Measurements from ENCODE around the gene SNAPC2.
"Not testable (repeated sequence)": the region's sequence is repeated elsewhere in the genome, so short reads cannot be mapped to it uniquely, and the experiment has no call there.

SNAPC2 gene

DNA sequence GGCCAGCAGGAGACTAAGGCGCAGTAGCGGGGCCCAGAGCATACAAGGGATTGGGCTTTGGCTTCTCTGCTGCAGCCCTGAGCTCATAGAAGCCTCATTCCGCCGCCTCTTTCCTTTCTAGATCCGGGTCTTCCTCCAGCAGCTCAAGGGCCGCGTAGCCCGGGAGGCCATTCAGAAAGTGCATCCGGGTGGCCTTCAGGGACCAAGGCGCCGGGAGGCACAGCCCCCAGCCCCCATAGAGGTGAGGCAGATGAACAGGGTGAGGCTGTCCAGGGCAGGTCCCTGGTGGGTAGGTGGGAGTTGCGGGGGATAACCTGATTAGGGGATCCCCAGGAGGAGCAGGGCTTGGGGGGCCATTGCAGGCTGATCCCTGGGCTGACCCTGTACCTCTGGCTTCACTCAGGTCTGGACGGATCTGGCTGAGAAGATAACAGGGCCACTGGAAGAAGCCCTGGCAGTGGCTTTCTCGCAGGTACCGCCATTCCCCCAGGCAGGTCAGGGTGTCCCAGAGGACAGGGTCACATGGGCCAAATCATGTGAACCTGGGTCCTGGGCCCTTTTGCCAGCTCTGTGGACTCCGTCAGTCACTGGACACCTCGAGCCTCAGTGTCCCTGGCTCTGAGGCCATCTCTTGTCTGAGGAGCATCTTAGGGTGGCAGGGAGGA, 1.3 kb downstream of the SNAPC2 start:
- no peak for DNase-seq (ENCODE audit: low read depth in 4 of 4, low spot score in 1 of 4)

DNA sequence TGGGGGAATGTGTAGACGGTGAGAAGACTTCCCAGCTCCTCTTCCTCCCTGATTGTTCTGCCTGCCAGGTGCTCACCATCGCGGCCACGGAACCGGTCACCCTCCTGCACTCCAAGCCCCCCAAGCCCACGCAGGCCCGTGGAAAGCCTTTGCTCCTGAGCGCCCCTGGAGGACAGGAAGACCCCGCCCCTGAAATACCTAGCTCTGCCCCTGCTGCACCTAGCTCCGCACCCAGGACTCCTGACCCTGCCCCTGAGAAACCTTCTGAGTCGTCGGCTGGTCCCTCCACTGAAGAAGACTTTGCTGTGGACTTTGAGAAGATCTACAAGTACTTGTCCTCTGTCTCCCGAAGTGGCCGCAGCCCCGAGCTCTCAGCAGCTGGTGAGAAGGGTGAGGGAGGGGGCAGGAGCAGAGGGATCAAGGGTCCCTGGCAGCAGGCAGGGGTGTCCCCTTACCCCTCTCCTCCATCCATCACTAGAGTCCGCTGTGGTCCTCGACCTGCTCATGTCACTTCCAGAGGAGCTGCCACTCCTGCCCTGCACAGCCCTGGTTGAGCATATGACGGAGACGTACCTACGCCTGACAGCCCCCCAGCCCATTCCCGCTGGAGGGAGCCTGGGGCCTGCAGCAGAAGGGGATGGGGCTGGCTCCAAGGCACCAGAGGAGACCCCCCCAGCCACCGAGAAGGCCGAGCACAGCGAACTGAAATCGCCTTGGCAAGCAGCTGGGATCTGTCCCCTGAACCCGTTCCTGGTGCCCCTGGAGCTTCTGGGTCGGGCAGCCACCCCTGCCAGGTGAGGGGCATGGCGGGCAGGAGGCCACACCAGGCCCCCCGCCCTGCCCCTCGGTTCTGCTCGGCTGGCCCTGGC, 2.1 kb downstream of the SNAPC2 start:
- no peak for DNase-seq (ENCODE audit: low read depth in 4 of 4, low spot score in 1 of 4)

DNA sequence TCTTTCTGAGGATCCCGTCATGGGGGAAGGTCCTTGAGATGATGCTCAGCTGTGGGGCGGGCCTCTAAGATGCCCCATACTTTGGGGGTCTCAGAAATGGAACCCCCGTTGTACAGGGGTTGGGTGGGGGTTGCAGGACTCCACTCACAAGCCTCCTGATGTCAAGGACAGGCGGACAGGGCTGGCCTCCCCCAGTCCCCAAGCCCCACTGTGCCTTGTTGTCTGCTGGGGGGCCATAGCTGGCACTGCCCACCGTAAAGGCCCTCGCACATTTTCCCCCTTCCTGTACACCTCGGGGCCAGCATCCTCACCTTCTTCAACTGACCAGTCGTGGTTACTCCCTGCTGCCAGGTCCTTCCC, 2.7 kb downstream of the SNAPC2 start:
- DNase-seq (ENCODE audit: low read depth in 4 of 4, low spot score in 1 of 4): no peak

DNA sequence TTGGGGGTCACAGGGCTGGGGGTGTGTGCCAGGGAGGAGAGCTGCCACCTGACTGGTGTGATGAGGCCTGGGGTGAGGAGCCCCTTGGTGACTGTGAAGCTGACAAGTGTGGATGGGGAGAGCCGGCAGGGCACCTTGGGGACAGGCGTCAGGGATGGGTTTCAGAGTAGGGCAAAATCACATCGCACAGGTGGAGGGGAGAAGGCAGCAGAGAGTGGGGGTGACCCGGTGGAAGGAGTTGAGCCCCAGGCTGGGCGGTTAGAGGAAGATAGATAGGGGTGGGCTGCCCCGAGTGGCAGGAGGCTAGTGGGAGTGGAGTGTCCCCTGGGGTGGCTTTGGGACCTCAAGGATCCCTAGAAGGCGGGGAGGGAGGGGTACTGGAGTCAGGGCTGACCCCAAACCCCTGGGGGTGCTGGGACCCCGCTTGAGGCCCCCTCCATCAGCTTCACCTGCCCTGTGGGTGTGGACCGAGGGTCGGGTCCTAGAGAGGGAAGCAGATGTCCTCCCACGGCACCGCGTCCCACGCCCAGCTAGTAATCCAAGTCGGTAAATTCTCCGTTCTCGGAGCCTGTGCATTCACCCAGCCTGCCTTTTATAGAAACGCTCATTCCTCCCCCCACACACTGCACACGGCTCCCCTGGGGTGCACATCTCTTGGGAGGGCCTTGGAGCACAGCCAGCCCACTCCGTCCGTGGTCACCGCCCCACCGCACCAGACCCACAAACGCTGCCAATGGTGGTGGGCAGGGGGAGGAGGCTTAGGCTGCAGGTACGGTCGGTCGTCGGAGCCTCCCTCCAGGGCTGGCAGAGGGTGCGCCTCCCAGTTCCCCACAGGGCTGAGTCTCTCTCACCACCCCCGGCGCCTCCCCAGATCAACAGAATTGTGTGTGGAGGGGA, 3.4 kb downstream of the SNAPC2 start:
- no peak for DNase-seq (ENCODE audit: low read depth in 4 of 4, low spot score in 1 of 4)

DNA sequence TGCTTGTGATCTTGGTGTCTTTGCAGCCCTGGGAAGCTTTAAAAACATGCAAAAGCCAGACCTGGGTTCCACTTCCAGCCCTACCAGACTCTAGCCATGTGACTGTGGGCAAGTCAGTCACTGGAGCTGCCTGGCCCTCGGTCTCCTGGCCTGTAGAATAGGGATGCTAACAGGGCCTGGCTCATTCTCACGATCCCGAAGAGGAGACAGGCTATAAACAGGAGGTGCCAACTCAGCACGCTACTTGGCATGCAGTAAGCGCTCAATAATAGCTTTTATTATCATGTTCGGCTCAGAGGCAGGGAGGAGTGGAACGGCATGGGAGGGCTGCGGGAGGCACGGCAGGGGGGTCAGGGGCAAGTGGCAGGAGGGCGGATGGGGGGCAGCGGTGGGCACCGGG, 4.1 kb downstream of the SNAPC2 start:
- no peak for DNase-seq (ENCODE audit: low read depth in 4 of 4, low spot score in 1 of 4)

DNA sequence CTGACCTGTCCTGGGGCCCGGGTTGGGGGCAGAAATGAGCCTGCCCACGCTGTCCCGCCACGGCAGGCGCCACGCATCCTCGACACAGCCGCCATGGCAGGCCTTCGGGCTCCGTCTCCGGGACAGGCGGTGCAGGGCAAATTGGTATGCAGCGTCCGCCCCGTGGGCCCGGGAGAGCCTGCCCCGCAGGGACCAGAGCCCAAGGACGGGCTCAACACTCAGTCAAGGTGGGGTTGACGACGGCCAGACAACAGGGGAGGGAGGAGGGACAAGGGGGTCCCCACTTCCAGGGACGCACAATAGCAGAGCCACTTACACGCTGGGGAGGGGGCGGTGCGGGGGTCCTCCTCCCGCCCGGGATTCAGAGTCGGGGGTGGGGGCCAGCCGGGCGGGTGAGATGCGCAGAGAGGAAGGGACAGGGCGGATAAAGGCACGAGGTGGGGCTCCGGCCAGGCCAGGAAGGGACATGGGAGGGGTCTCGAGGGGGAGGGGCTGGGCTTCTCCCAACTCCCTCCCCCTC, 4.6 kb downstream of the SNAPC2 start:
- no peak for DNase-seq (ENCODE audit: low read depth in 4 of 4, low spot score in 1 of 4)

DNA sequence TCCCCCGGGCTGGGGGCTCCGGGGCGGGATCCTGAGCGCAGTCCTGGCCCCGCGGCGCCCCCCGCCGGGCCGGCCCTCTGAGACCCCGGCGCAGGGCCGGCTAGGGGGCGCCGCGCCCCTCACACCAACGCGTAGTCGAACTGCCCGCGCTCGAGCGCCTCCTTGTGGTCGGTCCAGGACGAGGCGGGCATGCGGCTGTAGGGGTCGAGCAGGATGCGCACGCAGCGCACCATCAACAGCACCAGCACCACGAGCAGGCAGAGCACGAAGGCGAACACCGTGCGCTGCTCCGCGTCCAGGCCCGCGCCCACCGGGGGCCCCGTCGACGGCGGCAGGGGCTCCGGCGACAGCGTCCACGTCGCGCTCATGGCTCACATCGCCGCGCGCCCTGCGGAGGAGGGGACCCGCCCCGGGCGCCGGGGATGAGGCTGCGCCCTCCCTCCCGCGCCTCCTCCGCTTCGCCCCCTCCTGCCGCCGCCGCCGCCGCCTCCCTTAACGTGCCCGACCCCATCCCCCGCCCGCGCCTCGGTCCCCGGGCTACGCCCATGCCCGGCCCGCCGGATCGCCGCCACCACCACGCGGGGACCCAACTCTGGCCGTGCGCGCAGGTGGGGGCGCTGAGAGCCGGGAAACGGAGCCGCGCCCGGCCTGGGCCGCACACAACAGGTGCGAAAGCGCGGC, 5.2 kb downstream of the SNAPC2 start:
- DNase-seq (ENCODE audit: low read depth in 4 of 4, low spot score in 1 of 4): peak in 3 of 4 experiments; percentile 59 to 67 (median 60)

DNA sequence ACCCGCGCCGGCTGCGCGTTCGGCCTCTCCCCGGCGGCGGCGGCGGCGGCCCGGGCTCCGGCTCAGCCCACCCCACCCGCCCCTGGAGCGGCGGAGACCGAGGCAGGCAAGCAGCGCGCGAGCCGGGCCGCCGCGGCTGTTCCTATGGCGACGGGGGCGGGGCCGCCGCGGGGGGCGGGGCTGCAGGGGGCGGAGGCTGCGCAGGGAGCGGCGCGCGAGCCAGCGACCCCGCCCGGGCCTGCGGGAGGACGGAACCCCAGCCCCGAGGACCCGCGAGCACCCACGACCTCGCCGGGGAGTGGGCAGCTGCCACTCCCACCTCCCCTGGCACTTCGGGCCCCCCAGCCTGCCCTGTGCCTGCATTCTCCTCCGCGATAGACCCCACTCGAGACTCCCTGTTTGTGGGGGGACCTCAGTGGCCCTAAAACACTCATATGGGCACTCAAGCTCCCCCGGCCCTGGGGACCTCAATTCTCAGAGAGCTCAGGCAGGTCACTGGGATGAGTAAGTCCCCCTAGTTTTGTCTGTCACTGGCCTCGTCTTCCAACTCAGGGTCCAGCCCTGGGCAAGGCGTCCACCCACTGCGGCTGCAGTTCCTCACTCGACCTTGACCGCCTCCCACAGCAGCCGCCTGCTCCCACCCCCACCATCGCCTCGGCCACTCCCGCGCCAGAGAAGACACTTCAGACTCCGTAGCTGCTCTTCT, 6.0 kb downstream of the SNAPC2 start, which contains the start of gene CTXN1:
TSS of gene CTXN1 (minus strand) at position 115 of the 706 bp plus-strand sequence. CDS start 597 bp downstream, outside the sequence.
- DNase-seq (ENCODE audit: low read depth in 4 of 4, low spot score in 1 of 4): peak; percentile 53 to 76 (median 66)

DNA sequence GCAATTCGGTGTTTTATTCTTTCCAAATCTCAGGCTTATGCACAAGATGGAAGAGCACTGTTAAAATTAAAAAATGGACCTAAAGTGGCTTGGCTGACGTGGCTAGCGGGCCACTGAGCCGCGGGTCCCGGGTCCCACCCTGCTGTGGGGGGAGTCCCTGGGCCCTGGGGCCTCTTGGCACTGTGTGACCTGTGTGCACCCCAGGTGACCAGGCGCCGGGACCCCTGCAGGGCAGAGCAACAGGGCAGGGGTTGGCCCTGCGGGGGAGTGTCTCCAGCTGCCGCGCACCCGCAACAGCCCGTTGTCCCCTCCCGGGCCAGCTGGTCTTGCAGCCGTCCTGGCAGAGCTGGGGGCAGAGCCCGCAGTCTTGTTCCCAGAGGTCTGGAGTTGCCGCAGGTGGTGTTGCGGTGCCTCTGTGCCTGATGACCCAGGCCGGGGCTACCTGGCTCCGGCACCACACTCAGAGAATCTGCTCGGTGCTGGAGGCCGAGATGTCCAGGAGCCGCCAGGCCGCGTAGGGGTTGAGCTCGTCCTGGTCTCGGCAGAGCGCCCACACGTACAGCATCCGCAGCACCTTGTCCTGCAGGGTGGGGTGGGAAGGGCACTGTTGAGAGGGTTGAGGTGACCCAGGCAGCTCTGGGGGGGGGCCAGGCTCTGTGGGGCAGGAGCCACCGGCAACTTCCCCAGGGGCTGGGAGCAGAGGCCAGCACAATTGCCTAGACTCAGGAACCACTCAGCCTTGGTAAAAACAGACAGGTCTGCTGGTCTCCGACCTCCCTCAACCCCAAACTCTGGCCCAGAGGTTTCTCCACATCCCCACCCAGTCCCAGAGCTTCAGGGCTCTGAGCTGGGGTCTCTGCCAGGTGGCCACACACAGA, 6.8 kb downstream of the SNAPC2 start:
- DNase-seq (ENCODE audit: low read depth in 4 of 4, low spot score in 1 of 4): no peak

DNA sequence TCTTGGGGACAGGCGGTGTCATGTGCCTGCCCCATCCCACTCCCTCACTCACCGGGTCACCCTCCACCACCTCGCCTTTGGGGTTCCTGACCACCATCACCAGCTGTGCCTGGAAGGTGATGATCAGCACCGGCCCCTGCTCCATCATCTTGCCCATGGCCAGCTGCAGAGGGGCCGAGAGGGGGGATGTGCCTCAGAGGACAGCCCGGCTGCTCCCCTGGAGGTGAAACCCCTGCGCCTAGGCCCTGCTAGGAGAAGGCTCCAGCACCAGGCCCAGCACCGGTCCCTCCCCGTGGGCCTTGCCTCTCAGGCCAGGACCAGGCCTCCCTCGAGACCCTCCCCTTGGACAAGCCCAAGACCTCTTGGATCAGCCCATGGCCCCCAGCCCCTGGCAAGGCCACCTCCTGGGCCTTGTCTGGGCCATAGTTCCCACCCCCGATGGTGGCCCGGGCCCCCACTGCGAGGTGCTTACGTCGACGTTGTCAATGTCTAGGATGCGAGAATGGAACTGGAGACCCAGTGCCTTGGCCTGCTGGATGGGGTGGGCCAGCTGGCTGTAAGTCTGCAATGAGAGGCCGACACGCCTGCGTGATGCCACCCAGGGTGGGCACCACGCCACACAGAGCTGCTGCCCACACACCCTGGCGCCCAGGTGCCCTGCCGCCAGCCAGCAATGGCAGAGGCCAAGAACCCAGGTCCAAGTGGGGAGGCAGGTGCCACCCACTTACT, 7.6 kb downstream of the SNAPC2 start:
- DNase-seq (ENCODE audit: low read depth in 4 of 4, low spot score in 1 of 4): no peak

DNA sequence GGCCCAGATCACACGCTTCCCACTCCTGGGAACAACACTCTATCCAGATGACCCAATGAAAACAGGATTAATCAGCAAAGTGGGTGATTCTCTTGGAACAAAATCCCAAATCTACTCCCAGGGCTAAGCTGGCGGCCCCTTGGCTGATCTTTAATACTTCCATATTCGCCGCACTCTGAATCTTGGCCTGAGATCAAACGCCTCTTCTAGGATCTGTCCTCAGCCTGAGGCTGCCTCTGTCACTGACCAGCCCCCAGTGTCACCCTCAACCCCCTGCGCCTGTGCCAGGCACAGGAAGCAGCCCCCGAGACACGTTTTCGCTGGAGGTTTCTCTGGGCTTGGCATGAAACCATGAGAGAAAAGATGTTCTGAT, 8.2 kb downstream of the SNAPC2 start:
- DNase-seq (ENCODE audit: low read depth in 4 of 4, low spot score in 1 of 4): no peak

DNA sequence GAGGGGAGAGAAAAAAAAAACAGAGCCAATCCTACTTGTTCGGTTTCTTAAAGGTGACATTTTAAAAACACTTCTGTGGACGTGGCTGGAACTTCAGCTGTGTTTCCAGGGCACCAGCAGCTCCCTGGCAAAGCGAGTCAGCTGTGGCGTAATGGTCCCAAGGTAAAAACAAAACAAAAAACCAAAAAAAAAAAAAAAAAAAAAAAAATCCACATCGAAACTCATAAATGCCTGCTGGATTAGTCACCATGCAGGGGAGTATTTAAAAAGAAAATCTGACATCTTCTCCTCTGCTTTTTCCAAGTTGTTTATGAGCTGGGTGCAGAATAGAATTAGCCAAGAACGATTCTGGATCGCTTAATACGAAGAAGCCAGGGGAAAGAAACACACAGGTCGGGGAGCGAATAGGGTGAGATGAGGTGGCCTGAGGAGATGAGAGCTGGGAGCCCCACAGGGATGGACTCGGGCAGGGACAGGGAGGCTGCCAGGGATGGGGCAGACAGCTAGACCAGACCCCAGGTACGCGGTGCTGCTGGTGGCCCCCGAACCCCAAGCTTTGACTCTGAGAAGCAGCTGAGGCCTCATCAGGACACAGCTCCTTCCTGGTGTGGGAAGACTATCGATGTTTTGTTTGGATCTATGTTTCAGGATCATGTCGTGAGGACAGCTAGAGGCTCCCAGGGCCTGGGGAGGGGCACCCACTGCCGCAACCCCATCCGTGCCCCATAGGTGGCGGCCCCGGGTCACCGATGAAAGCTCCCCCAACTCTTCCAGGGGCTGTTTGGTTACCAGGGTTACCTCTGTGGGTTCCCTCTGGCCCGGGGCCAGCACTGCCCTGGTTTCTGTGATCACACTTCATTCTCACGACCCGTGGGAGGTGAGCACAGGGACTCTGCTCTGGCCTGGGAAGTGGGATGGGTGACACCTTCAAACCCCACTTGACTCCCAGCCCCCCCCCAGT, 8.9 kb downstream of the SNAPC2 start:
- no peak for DNase-seq (ENCODE audit: low read depth in 4 of 4, low spot score in 1 of 4)

DNA sequence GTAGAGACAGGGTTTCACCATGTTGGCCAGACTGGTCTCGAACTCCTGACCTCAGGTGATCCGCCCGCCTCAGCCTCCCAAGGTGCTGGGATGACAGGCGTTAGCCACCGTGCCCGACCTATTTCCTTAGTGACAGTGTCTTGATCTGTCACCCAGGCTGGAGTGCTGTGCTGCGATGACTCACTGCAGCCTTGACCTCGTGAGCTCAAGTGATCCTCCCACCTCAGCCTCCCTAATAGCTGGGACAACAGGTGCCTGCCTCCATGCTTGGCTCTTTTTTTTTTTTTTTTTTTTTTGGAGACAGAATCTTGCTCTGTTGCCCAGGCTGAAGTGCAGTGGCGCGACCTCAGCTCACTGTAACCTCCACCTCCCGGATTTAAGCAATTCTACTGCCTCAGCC, 9.9 kb downstream of the SNAPC2 start:
- not testable (repeated sequence) for DNase-seq (ENCODE audit: low read depth in 4 of 4, low spot score in 1 of 4)

DNA sequence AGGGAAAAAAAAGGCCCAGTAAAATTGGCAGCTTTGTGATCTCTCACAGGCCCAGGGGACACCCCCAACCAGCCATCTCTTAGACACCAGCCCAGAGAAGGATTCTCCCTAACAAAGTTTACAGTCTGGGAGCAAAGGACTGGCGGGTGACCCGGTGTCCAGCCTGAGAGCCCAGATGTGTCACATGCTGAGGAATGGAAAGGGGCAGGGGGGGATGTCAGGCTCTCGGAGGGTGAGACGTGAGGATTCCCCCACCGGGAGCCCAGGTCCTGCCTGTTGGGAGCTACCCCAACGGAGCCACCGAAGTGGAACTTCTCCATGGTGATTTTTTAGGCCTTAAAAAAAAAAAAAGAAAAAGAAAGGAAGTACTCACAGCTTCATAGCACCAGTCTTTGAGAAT, 10.6 kb downstream of the SNAPC2 start:
- DNase-seq (ENCODE audit: low read depth in 4 of 4, low spot score in 1 of 4): no peak

DNA sequence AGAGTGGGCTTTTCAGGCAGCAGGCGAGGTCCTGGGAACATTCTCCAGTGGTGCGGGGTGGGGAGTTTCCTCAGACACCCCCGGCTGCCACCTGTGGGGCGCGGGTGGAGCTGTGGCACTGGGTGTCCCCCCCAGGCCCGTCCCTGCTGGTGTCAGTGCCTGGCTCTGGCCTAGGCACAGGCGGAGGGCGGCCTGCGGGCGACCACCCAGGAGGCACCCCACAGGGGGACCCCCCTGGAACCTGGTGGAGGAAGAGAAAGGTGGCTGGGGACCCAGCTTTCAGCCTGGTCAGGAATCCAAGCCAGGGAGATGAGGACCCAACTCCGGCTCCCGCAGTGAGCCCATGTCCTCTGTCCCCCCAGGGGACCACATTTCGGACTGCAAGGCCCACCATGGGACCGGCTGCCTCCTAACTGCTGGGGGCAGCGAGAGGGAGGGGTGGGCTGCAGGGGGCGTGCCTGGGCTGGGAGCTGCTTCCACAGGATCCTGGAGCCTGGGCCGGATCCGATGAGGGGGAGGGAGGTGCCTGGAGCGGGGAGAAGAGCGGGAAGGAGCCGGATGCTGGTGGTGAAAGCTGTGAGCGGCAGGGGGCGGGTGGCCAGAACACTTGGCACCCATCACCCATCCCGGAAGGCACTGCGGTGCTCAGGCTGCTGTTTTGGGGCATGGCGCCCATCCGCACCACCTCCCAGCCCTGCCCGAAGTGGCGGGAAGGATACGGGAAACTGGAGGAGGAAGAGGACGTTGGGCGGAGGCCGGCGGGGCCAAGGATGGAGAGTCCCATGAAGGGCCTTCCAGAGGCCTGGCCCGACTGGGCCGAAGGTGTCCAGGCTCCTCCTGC, 11.3 kb downstream of the SNAPC2 start:
- no peak for DNase-seq (ENCODE audit: low read depth in 4 of 4, low spot score in 1 of 4)

DNA sequence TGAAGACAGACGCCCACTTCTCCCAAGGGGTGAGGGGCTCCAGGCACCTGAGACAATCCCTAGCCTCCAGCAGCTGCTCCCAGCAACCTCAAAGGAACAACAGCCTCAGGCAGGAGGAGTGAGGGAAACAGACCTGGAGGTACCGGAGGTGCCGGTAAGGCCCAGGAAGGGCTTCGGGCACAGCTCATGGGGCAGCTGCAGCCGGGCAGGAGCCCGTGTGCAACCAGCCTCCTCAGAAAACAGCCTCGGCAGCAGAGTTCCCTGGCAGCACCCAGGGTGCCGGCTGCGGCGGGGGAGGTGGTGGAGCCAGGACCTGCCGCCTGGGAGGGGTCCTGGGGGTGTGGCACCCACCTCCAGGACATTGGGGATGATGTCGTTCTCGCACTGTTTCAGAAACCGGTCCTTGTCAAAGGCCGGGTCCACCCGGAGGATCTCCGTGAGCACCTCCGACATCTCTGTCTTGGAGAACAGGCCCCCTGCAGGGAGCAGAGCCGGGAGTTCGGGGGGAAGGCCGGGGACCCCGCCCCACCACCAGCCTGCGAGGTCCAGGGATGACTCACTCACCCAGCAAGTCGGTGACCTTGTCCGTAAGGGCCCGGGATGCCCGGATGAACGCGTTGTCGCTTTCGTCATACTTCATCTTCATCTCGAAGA, 12.3 kb downstream of the SNAPC2 start:
- DNase-seq (ENCODE audit: low read depth in 4 of 4, low spot score in 1 of 4): no peak
